Measurements from ENCODE around the gene PTGIR. TPM values are rescaled to one million over a fixed set of nuclear protein-coding genes. Genes with fewer than 3 reads are reported as not detected.
A peak's percentile ranks its signal among the peaks of the same experiment; 100 is the strongest.

PTGIR gene
- total and polyA plus RNA-seq, 2 of the 4 experiments (the other 2 are of a cell fraction) = 0.54 to 5.3 TPM

- Histone ChIP-seq H3K9me1 (ENCODE audit: insufficient read depth, low read length) (peaks cover 4% of the 10 kb centered on the region; the same call in 1 of the 2 replicates), H3K23ac (ENCODE audit: low read depth, low read length) (no peak overlapping the region), H4K5ac (ENCODE audit: low read depth, low read length) (no peak overlapping the region), H3K4ac (ENCODE audit: low read depth, low read length) (no peak overlapping the region), H4K8ac (ENCODE audit: low read depth in 2 of 2, low read length in 2 of 2) (no peak overlapping the region), H4K20me1 (ENCODE audit: insufficient read depth, low read length) (peaks cover 16% of the 10 kb centered on the region), H3K36me3 (ENCODE audit: control insufficient read depth, insufficient read depth, low read length) (peaks cover 18% of the 10 kb centered on the region), H2BK120ac (ENCODE audit: low read depth, low read length) (no peak overlapping the region), H2BK20ac (ENCODE audit: low read depth, low read length) (no peak overlapping the region), H4K91ac (ENCODE audit: insufficient read depth, low read depth, low read length) (no peak overlapping the region), H3K79me1 (ENCODE audit: low read depth in 1 of 2, low read length in 2 of 2) (peaks cover 0 to 4% of the 10 kb centered on the region in 2 experiments; a peak in 1 of 4 replicates), H2AFZ (replicated peaks; ENCODE audit: low read length, poor library complexity) (peak overlapping the region; percentile 38), H3K4me2 (ENCODE audit: low read depth, low read length) (no peak overlapping the region), H3K56ac (ENCODE audit: extremely low read depth, insufficient read depth, low read length) (no peak overlapping the region), H2BK15ac (ENCODE audit: low read depth, low read length) (no peak overlapping the region), H2AK9ac (replicated peaks; ENCODE audit: low read depth, low read length, poor library complexity) (peak overlapping the region; percentile 0), H3K9ac (ENCODE audit: low read depth, low read length) (no peak overlapping the region), H3K4me1 (ENCODE audit: control insufficient read depth, insufficient read depth, low read length) (peaks cover 8% of the 10 kb centered on the region), H3K14ac (replicated peaks; ENCODE audit: low read depth, low read length) (no peak overlapping the region), H3K27ac (ENCODE audit: insufficient read depth, low read length) (no peak overlapping the region), H3K4me3 (ENCODE audit: insufficient read depth, low read depth, low read length) (no peak overlapping the region), H2BK5ac (ENCODE audit: low read depth, low read length, poor library complexity, severe bottlenecking) (no peak overlapping the region), H3K9me3 (ENCODE audit: control insufficient read depth, insufficient read depth, low read length) (no peaks in the 10 kb centered on the region), H3K27me3 (ENCODE audit: control insufficient read depth, insufficient read depth, low read length) (no peaks in the 10 kb centered on the region), H2AK5ac (ENCODE audit: low read depth, low read length) (peak overlapping the region; percentile 29; the same call in 1 of the 2 replicates), H3K18ac (ENCODE audit: low read depth, low read length) (no peak overlapping the region)
- TF ChIP-seq, protein P1, sequence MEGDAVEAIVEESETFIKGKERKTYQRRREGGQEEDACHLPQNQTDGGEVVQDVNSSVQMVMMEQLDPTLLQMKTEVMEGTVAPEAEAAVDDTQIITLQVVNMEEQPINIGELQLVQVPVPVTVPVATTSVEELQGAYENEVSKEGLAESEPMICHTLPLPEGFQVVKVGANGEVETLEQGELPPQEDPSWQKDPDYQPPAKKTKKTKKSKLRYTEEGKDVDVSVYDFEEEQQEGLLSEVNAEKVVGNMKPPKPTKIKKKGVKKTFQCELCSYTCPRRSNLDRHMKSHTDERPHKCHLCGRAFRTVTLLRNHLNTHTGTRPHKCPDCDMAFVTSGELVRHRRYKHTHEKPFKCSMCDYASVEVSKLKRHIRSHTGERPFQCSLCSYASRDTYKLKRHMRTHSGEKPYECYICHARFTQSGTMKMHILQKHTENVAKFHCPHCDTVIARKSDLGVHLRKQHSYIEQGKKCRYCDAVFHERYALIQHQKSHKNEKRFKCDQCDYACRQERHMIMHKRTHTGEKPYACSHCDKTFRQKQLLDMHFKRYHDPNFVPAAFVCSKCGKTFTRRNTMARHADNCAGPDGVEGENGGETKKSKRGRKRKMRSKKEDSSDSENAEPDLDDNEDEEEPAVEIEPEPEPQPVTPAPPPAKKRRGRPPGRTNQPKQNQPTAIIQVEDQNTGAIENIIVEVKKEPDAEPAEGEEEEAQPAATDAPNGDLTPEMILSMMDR (conservative IDR thresholded peaks at IDR 0.05; ENCODE audit: low read depth, low read length) = peak; percentile 87
- TF ChIP-seq SMC3 (IDR thresholded peaks at IDR 0.05; ENCODE audit: low read depth, low read length) (peak; percentile 93), RAD21 (IDR thresholded peaks at IDR 0.05; ENCODE audit: low read length) (peak; percentile 86), MAZ (IDR thresholded peaks at IDR 0.05; ENCODE audit: borderline replicate concordance, low read depth, low read length) (peak; percentile 45; the same call in 1 of the 2 replicates)
- TF ChIP-seq, protein P2, sequence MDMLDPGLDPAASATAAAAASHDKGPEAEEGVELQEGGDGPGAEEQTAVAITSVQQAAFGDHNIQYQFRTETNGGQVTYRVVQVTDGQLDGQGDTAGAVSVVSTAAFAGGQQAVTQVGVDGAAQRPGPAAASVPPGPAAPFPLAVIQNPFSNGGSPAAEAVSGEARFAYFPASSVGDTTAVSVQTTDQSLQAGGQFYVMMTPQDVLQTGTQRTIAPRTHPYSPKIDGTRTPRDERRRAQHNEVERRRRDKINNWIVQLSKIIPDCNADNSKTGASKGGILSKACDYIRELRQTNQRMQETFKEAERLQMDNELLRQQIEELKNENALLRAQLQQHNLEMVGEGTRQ (IDR thresholded peaks at IDR 0.05; ENCODE audit: low read depth, low read length) = no peak
- ChIA-PET POLR2A (ENCODE audit: unreplicated experiment) (no interaction called here), CTCF (interaction anchor here (1.3 to 1.4 kb wide), 2 partner anchors 15 to 47 kb away, joined by 3 to 23 read pairs; partner anchors contain the start of gene DACT3)
- in situ Hi-C loops (cut with MboI; ENCODE audit: low sequenced_read_pairs) (loop anchor here (5.0 kb wide), 1 partner anchor 48 kb away; the partner anchor contains the start of gene DACT3), dilution Hi-C loops (cut with HindIII; ENCODE audit: low sequenced_read_pairs, unreplicated experiment) (no loop called here), intact Hi-C loops (cut with micrococcal nuclease) (loop anchor here (1.0 to 10.0 kb wide), 2 partner anchors 48 to 131 kb away; partner anchors contain the start of genes FKRP and STRN4)
- DNase-seq = peak; percentile 75
- no TSS peak for BruUV-seq (replicated peaks)
- ATAC-seq (ENCODE audit: low read depth) = peak; percentile 93
- 17% methylated on average over 1 of the region's 12 CpGs; no CpG with 5 or more reads in 1 of the 2 experiments for WGBS, 2 experiments (ENCODE audit: extremely low coverage in 2 of 2, insufficient read length in 1 of 2)
Observed at GRCh38 chr19:46614114-46614722, 10.7 kb downstream of the PTGIR start.
